ENCODE data around the gene TPO. TPM values are rescaled to one million over a fixed set of nuclear protein-coding genes. Genes with fewer than 3 reads are reported as not detected.
"Not testable (repeated sequence)": the region's sequence is repeated elsewhere in the genome, so short reads cannot be mapped to it uniquely, and the experiment has no call there.

TPO gene
- total RNA-seq, 2 donors from 2014 or later = not detected

DNA sequence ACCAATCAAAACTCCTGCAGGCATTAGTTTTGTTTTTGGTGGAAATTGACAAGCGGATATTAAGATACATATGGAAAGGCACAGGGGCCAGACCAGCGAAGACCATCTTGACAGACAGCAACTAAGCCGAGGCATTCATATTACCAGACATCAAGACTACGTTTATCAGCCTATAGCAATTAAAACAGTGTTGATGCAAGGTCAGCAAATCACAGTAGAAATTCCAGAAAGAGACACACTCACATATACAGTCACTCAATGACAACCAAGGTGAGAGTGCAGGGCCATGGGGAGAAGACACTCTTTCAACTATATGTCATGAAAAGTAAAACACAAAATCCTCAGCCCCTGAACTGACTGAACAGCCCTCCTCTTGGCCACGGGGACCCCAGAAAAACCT is 164.6 kb downstream of the TPO start:
- H3K4me1 Mint-ChIP-seq = peaks cover 9% of the 10 kb centered on the region
- Histone ChIP-seq H3K36me3 (ENCODE audit: control insufficient read depth, insufficient read depth, low read length) (no peaks in the 10 kb centered on the region), H3K9me3 (ENCODE audit: control insufficient read depth, low read length) (no peaks in the 10 kb centered on the region), H3K27ac (ENCODE audit: low read depth, low read length) (no peak overlapping the region), H3K4me3 (ENCODE audit: low read length) (no peak overlapping the region), H3K4me1 (ENCODE audit: control insufficient read depth, insufficient read depth, low read length) (peaks cover 4% of the 10 kb centered on the region), H3K9ac (ENCODE audit: extremely low read depth, low read length, poor library complexity, severe bottlenecking) (no peak overlapping the region), H3K27me3 (ENCODE audit: control insufficient read depth, insufficient read depth, low read length, poor library complexity, severe bottlenecking) (no peaks in the 10 kb centered on the region)
- H3K36me3 Mint-ChIP-seq (ENCODE audit: low read depth) = no peaks in the 10 kb centered on the region
- H3K27ac Mint-ChIP-seq = no peak overlapping the region
- DNase-seq = peak; percentile 2
- TF ChIP-seq, protein P1, sequence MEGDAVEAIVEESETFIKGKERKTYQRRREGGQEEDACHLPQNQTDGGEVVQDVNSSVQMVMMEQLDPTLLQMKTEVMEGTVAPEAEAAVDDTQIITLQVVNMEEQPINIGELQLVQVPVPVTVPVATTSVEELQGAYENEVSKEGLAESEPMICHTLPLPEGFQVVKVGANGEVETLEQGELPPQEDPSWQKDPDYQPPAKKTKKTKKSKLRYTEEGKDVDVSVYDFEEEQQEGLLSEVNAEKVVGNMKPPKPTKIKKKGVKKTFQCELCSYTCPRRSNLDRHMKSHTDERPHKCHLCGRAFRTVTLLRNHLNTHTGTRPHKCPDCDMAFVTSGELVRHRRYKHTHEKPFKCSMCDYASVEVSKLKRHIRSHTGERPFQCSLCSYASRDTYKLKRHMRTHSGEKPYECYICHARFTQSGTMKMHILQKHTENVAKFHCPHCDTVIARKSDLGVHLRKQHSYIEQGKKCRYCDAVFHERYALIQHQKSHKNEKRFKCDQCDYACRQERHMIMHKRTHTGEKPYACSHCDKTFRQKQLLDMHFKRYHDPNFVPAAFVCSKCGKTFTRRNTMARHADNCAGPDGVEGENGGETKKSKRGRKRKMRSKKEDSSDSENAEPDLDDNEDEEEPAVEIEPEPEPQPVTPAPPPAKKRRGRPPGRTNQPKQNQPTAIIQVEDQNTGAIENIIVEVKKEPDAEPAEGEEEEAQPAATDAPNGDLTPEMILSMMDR (conservative IDR thresholded peaks at IDR 0.05) = no peak
- H3K4me3 Mint-ChIP-seq = no peak overlapping the region
- WGBS, 2 experiments (ENCODE audit: insufficient coverage in 1 of 2, insufficient read length in 1 of 2) = 88 to 93% methylated on average over 3 to 5 of the region's 5 CpGs
- peaks cover 47% of the 10 kb centered on the region for H3K27me3 Mint-ChIP-seq (ENCODE audit: insufficient read depth)
- no peaks in the 10 kb centered on the region for H3K9me3 Mint-ChIP-seq

DNA sequence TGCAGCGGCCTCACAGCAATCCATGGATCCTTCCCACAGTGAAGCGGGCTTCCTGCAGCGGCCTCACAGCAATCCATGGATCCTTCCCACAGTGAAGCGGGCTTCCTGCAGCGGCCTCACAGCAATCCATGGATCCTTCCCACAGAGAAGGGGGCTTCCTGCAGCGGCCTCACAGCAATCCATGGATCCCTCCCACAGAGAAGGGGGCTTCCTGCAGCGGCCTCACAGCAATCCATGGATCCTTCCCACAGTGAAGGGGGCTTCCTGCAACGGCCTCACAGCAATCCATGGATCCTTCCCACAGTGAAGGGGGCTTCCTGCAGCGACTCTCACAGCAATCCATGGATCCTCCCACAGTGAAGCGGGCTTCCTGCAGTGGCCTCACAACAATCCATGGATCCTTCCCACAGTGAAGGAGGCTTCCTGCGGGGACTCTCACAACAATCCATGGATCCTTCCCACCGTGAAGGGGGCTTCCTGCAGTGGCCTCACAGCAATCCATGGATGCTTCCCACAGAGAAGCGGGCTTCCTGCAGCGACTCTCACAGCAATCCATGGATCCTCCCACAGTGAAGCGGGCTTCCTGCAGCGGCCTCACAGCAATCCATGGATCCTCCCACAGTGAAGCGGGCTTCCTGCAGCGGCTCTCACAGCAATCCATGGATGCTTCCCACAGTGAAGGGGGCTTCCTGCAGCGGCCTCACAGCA is 168.1 kb downstream of the TPO start:
- H3K27ac ChIP-seq (ENCODE audit: low read depth, low read length); H3K9me3 ChIP-seq (ENCODE audit: control insufficient read depth, low read length); H3K9me3 Mint-ChIP-seq; H3K27ac Mint-ChIP-seq; H3K36me3 ChIP-seq (ENCODE audit: control insufficient read depth, insufficient read depth, low read length); H3K4me3 Mint-ChIP-seq; H3K9ac ChIP-seq (ENCODE audit: extremely low read depth, low read length, poor library complexity, severe bottlenecking); H3K27me3 ChIP-seq (ENCODE audit: control insufficient read depth, insufficient read depth, low read length, poor library complexity, severe bottlenecking); H3K4me3 ChIP-seq (ENCODE audit: low read length); H3K36me3 Mint-ChIP-seq (ENCODE audit: low read depth): not testable (repeated sequence)
- peak; percentile 44 for DNase-seq
- Mint-ChIP-seq H3K4me1 (peaks cover 20% of the 10 kb centered on the region), H3K27me3 (ENCODE audit: insufficient read depth) (peaks cover 40% of the 10 kb centered on the region)
- WGBS, 2 experiments (ENCODE audit: insufficient coverage in 1 of 2, insufficient read length in 1 of 2) = 90% methylated on average over 12 to 19 of the region's 19 CpGs
- H3K4me1 ChIP-seq (ENCODE audit: control insufficient read depth, insufficient read depth, low read length) = peaks cover 16% of the 10 kb centered on the region

DNA sequence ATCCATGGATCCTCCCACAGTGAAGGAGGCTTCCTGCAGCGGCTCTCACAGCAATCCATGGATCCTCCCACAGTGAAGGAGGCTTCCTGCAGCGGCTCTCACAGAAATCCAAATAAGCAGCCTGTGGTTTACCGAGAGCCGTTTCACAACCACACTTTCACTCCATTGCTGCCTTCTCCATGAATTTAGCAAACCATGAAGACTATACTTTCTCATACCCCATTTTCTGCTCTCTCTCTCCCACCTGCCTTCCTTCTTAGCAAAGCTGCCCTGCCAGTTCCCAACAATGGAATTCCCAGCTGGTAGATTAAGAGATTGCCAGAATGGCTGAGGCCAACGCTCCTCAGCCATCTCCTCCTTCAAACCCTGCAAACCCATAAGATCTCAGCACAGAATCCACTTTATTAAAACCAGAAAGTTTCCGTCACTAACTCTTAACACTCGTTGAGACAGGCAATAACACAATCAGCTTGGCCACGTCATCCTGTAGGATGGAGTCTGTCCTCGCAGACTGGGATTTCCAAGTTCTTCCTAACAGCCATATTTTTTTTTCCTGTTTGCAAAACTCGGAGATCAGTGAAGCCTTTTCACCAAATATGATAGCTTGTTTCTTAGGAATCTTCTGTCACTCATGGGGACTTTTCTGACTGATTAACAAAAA is 168.8 kb downstream of the TPO start:
- TF ChIP-seq, protein P1 (conservative IDR thresholded peaks at IDR 0.05) = no peak
- Histone ChIP-seq H3K9ac (ENCODE audit: extremely low read depth, low read length, poor library complexity, severe bottlenecking) (no peak overlapping the region), H3K9me3 (ENCODE audit: control insufficient read depth, low read length) (no peaks in the 10 kb centered on the region), H3K36me3 (ENCODE audit: control insufficient read depth, insufficient read depth, low read length) (no peaks in the 10 kb centered on the region), H3K4me1 (ENCODE audit: control insufficient read depth, insufficient read depth, low read length) (peaks cover 16% of the 10 kb centered on the region), H3K27ac (ENCODE audit: low read depth, low read length) (no peak overlapping the region), H3K27me3 (ENCODE audit: control insufficient read depth, insufficient read depth, low read length, poor library complexity, severe bottlenecking) (no peaks in the 10 kb centered on the region), H3K4me3 (ENCODE audit: low read length) (no peak overlapping the region)
- Mint-ChIP-seq H3K4me3 (no peak overlapping the region), H3K27ac (no peak overlapping the region), H3K4me1 (peaks cover 20% of the 10 kb centered on the region), H3K9me3 (no peaks in the 10 kb centered on the region), H3K36me3 (ENCODE audit: low read depth) (no peaks in the 10 kb centered on the region), H3K27me3 (ENCODE audit: insufficient read depth) (peaks cover 44% of the 10 kb centered on the region)
- DNase-seq = peak; percentile 60
- WGBS, 2 experiments (ENCODE audit: insufficient coverage in 1 of 2, insufficient read length in 1 of 2) = 87 to 89% methylated on average over 10 of the region's 10 CpGs
